ENCODE measurements around the gene UMOD. TPM values are rescaled to one million over a fixed set of nuclear protein-coding genes. Genes with fewer than 3 reads are reported as not detected.
A peak's percentile ranks its signal among the peaks of the same experiment; 100 is the strongest.

The UMOD gene
- total and polyA plus RNA-seq, 9 donors, result not detected

- Histone ChIP-seq H3K27me3 (ENCODE audit: control insufficient read depth, insufficient read depth, low read length) (no peaks in the 10 kb centered on the region), H3K9me3 (replicated peaks; ENCODE audit: control insufficient read depth, low read depth, low read length) (no peaks in the 10 kb centered on the region), H3K4me1 (ENCODE audit: control insufficient read depth, insufficient read depth, low read length) (no peaks in the 10 kb centered on the region), H3K27ac (ENCODE audit: low read length) (no peak overlapping the region), H3K36me3 (ENCODE audit: control insufficient read depth, insufficient read depth, low read length) (no peaks in the 10 kb centered on the region), H3K4me3 (ENCODE audit: low read length) (no peak overlapping the region)
- WGBS (ENCODE audit: insufficient coverage), result 72% methylated on average over 3 of the region's 4 CpGs
- DNase-seq, result no peak
Measured at GRCh38 chr16:20306401-20306800, 46.1 kb downstream of the UMOD start.

GRCh38 chr16:20303012-20303411 lies 49.5 kb downstream of the UMOD start:
- H3K27me3 ChIP-seq (ENCODE audit: control insufficient read depth, insufficient read depth, low read length), result no peaks in the 10 kb centered on the region
- no peaks in the 10 kb centered on the region for H3K36me3 ChIP-seq (ENCODE audit: control insufficient read depth, insufficient read depth, low read length)
- no peak overlapping the region for H3K4me3 ChIP-seq (ENCODE audit: low read length)
- H3K4me1 ChIP-seq (ENCODE audit: control insufficient read depth, insufficient read depth, low read length), result no peaks in the 10 kb centered on the region
- H3K9me3 ChIP-seq (replicated peaks; ENCODE audit: control insufficient read depth, low read depth, low read length), result no peaks in the 10 kb centered on the region
- WGBS (ENCODE audit: insufficient coverage), result 50% methylated on average over 2 of the region's 4 CpGs
- H3K27ac ChIP-seq (ENCODE audit: low read length), result no peak overlapping the region
- no peak for DNase-seq

GRCh38 chr16:20302389-20302788 lies 50.1 kb downstream of the UMOD start:
- H3K36me3 ChIP-seq (ENCODE audit: control insufficient read depth, insufficient read depth, low read length), result no peaks in the 10 kb centered on the region
- no peaks in the 10 kb centered on the region for H3K9me3 ChIP-seq (replicated peaks; ENCODE audit: control insufficient read depth, low read depth, low read length)
- H3K4me3 ChIP-seq (ENCODE audit: low read length), result no peak overlapping the region
- no peaks in the 10 kb centered on the region for H3K4me1 ChIP-seq (ENCODE audit: control insufficient read depth, insufficient read depth, low read length)
- no peak for DNase-seq
- H3K27me3 ChIP-seq (ENCODE audit: control insufficient read depth, insufficient read depth, low read length), result no peaks in the 10 kb centered on the region
- H3K27ac ChIP-seq (ENCODE audit: low read length), result no peak overlapping the region
- WGBS (ENCODE audit: insufficient coverage), result 0% methylated on average over 1 of the region's 5 CpGs

- DNase-seq, result no peak
- H3K4me3 ChIP-seq (ENCODE audit: low read length), result no peak overlapping the region
- H3K9me3 ChIP-seq (replicated peaks; ENCODE audit: control insufficient read depth, low read depth, low read length), result no peaks in the 10 kb centered on the region
- no peaks in the 10 kb centered on the region for H3K4me1 ChIP-seq (ENCODE audit: control insufficient read depth, insufficient read depth, low read length)
- no peaks in the 10 kb centered on the region for H3K27me3 ChIP-seq (ENCODE audit: control insufficient read depth, insufficient read depth, low read length)
- 67% methylated on average over 3 of the region's 5 CpGs for WGBS (ENCODE audit: insufficient coverage)
- no peak overlapping the region for H3K27ac ChIP-seq (ENCODE audit: low read length)
- no peaks in the 10 kb centered on the region for H3K36me3 ChIP-seq (ENCODE audit: control insufficient read depth, insufficient read depth, low read length)
Measured at GRCh38 chr16:20301840-20302239, 50.7 kb downstream of the UMOD start.

GRCh38 chr16:20300312-20301097 lies 52.0 kb downstream of the UMOD start:
- no peak overlapping the region for H3K27ac ChIP-seq (ENCODE audit: low read length)
- H3K4me1 ChIP-seq (ENCODE audit: control insufficient read depth, insufficient read depth, low read length), result no peaks in the 10 kb centered on the region
- no peaks in the 10 kb centered on the region for H3K36me3 ChIP-seq (ENCODE audit: control insufficient read depth, insufficient read depth, low read length)
- H3K4me3 ChIP-seq (ENCODE audit: low read length), result no peak overlapping the region
- no peaks in the 10 kb centered on the region for H3K9me3 ChIP-seq (replicated peaks; ENCODE audit: control insufficient read depth, low read depth, low read length)
- peak; percentile 38 for DNase-seq
- no peaks in the 10 kb centered on the region for H3K27me3 ChIP-seq (ENCODE audit: control insufficient read depth, insufficient read depth, low read length)
- 46% methylated on average over 3 of the region's 16 CpGs for WGBS (ENCODE audit: insufficient coverage)

- no peak for DNase-seq
- no peak overlapping the region for H3K4me3 ChIP-seq (ENCODE audit: low read length)
- no peaks in the 10 kb centered on the region for H3K36me3 ChIP-seq (ENCODE audit: control insufficient read depth, insufficient read depth, low read length)
- WGBS (ENCODE audit: insufficient coverage), result 84% methylated on average over 5 of the region's 5 CpGs
- H3K27ac ChIP-seq (ENCODE audit: low read length), result no peak overlapping the region
- no peaks in the 10 kb centered on the region for H3K4me1 ChIP-seq (ENCODE audit: control insufficient read depth, insufficient read depth, low read length)
- H3K27me3 ChIP-seq (ENCODE audit: control insufficient read depth, insufficient read depth, low read length), result no peaks in the 10 kb centered on the region
- no peaks in the 10 kb centered on the region for H3K9me3 ChIP-seq (replicated peaks; ENCODE audit: control insufficient read depth, low read depth, low read length)
Measured at GRCh38 chr16:20298452-20298851, 54.1 kb downstream of the UMOD start.

GRCh38 chr16:20291208-20292206 lies 61.0 kb downstream of the UMOD start:
- no peak for DNase-seq
- Histone ChIP-seq H3K4me1 (ENCODE audit: control insufficient read depth, insufficient read depth, low read length) (no peaks in the 10 kb centered on the region), H3K4me3 (ENCODE audit: low read length) (no peak overlapping the region), H3K36me3 (ENCODE audit: control insufficient read depth, insufficient read depth, low read length) (no peaks in the 10 kb centered on the region), H3K27ac (ENCODE audit: low read length) (no peak overlapping the region), H3K9me3 (replicated peaks; ENCODE audit: control insufficient read depth, low read depth, low read length) (no peaks in the 10 kb centered on the region), H3K27me3 (ENCODE audit: control insufficient read depth, insufficient read depth, low read length) (no peaks in the 10 kb centered on the region)
- WGBS (ENCODE audit: insufficient coverage), result 26% methylated on average over 12 of the region's 16 CpGs

GRCh38 chr16:20289571-20289970 lies 62.9 kb downstream of the UMOD start:
- Histone ChIP-seq H3K27ac (ENCODE audit: low read length) (no peak overlapping the region), H3K4me1 (ENCODE audit: control insufficient read depth, insufficient read depth, low read length) (no peaks in the 10 kb centered on the region), H3K36me3 (ENCODE audit: control insufficient read depth, insufficient read depth, low read length) (no peaks in the 10 kb centered on the region), H3K4me3 (ENCODE audit: low read length) (no peak overlapping the region), H3K9me3 (replicated peaks; ENCODE audit: control insufficient read depth, low read depth, low read length) (no peaks in the 10 kb centered on the region), H3K27me3 (ENCODE audit: control insufficient read depth, insufficient read depth, low read length) (no peaks in the 10 kb centered on the region)
- no peak for DNase-seq
- WGBS (ENCODE audit: insufficient coverage), result 87% methylated on average over 3 of the region's 3 CpGs

- H3K4me3 ChIP-seq (ENCODE audit: low read length), result no peak overlapping the region
- H3K27me3 ChIP-seq (ENCODE audit: control insufficient read depth, insufficient read depth, low read length), result no peaks in the 10 kb centered on the region
- DNase-seq, result no peak
- H3K27ac ChIP-seq (ENCODE audit: low read length), result no peak overlapping the region
- H3K36me3 ChIP-seq (ENCODE audit: control insufficient read depth, insufficient read depth, low read length), result no peaks in the 10 kb centered on the region
- no peaks in the 10 kb centered on the region for H3K4me1 ChIP-seq (ENCODE audit: control insufficient read depth, insufficient read depth, low read length)
- 17% methylated on average over 4 of the region's 6 CpGs for WGBS (ENCODE audit: insufficient coverage)
- no peaks in the 10 kb centered on the region for H3K9me3 ChIP-seq (replicated peaks; ENCODE audit: control insufficient read depth, low read depth, low read length)
Measured at GRCh38 chr16:20285993-20286499, 66.5 kb downstream of the UMOD start.
